PFSK-1 (cell line): ENCODE results near the gene FBXO31.

Experiments
- FOXP2 ChIP-seq: optimal IDR thresholded peaks from 2 replicates; pipeline ENCODE3; 2011; ENCODE audit warnings: borderline replicate concordance, control low read depth, inconsistent platforms; ENCODE audit not compliant: insufficient read depth; ENCODE audit errors: extremely low read length, extremely low read depth
- POLR2AphosphoS5 ChIP-seq: IDR thresholded peaks from 2 replicates; pipeline ENCODE4 v1.6.1; 2012; ENCODE audit warnings: low read depth, mild to moderate bottlenecking, control low read depth, low read length, moderate library complexity
- SIN3A ChIP-seq: IDR thresholded peaks from 2 replicates; pipeline ENCODE4 v1.6.1; 2012; ENCODE audit warnings: mild to moderate bottlenecking, low read length, moderate library complexity, borderline replicate concordance; ENCODE audit not compliant: insufficient read depth
- TAF1 ChIP-seq: IDR thresholded peaks from 2 replicates; pipeline ENCODE4 v1.6.1; 2012; ENCODE audit warnings: low read length, control low read depth, borderline replicate concordance; ENCODE audit not compliant: insufficient read depth
- TF ChIP-seq, protein P1 (sequence below), 2 experiments: IDR thresholded peaks; 2 replicates each; pipeline versions ENCODE4 v1.6.1 to v1.8.0; 2011 to 2012; ENCODE audit warnings: low read depth in 2 of 2, low read length in 2 of 2, control low read depth in 1 of 2, inconsistent platforms in 1 of 2, mild to moderate bottlenecking in 1 of 2, moderate library complexity in 1 of 2; ENCODE audit not compliant: insufficient read depth in 1 of 2

Gene FBXO31

DNA sequence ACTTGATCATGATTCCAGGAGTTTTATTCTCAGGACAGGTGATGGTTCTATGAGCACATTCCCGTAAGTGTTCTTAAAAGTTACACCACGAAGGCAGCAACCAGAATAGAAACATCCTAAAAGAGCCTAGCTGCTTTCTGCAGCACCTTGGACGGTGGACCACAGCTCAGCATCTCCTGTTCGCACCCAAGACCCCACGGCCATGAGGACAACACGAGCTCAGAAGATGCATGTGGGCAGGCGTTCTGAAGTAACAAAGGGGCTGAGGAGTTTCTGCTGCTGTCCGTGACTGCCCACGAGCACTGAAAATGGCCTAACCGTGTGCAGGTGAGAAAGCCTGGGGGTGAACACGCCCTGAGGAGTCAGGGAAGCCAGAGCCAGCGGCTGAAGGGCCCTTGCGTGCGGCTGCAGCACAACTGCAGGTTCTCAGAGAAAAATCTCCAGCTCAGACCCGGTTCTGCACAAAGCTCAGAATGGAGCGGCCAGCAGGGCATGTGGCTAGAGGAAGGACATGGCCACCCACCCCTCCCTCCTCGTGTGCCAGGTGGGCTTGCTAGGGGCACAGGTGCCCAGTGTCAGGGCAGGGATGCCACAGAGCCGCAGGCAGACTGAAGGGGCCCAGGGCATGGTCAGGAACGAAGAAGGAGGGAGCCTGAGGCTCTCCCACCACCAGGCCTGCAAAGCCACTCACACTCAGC, 55.6 kb downstream of the FBXO31 start:
- TF ChIP-seq, protein P1, sequence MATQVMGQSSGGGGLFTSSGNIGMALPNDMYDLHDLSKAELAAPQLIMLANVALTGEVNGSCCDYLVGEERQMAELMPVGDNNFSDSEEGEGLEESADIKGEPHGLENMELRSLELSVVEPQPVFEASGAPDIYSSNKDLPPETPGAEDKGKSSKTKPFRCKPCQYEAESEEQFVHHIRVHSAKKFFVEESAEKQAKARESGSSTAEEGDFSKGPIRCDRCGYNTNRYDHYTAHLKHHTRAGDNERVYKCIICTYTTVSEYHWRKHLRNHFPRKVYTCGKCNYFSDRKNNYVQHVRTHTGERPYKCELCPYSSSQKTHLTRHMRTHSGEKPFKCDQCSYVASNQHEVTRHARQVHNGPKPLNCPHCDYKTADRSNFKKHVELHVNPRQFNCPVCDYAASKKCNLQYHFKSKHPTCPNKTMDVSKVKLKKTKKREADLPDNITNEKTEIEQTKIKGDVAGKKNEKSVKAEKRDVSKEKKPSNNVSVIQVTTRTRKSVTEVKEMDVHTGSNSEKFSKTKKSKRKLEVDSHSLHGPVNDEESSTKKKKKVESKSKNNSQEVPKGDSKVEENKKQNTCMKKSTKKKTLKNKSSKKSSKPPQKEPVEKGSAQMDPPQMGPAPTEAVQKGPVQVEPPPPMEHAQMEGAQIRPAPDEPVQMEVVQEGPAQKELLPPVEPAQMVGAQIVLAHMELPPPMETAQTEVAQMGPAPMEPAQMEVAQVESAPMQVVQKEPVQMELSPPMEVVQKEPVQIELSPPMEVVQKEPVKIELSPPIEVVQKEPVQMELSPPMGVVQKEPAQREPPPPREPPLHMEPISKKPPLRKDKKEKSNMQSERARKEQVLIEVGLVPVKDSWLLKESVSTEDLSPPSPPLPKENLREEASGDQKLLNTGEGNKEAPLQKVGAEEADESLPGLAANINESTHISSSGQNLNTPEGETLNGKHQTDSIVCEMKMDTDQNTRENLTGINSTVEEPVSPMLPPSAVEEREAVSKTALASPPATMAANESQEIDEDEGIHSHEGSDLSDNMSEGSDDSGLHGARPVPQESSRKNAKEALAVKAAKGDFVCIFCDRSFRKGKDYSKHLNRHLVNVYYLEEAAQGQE (IDR thresholded peaks at IDR 0.05; ENCODE audit: insufficient read depth in 1 of 2, low read depth in 2 of 2, low read length in 2 of 2): no peak
- TF ChIP-seq FOXP2 (no peak), SIN3A (no peak), TAF1 (no peak), POLR2AphosphoS5 (no peak)

DNA sequence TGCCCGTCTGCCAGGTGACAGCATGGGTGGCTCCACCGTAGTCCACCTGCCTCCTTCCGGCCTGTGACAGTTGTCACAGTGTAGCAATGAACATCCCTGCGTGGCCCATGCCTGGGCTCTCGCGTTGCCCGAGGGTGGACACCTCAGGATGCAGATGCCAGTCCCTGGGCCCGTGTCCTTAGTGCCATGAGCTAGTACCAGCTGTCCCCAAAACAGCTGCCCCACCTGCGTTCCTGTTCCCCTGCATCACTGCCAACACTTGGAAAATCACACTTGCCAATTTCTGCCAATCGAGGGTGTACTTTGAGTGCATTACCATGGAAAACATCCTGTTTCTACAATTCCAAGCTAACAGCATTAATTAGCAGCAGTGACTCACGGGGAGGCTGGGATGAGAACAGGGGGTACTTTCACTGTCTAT, 57.4 kb downstream of the FBXO31 start:
- no peak for TF ChIP-seq SIN3A
- no peak for TF ChIP-seq POLR2AphosphoS5
- no peak for TF ChIP-seq TAF1
- TF ChIP-seq, protein P1 (IDR thresholded peaks at IDR 0.05; ENCODE audit: insufficient read depth in 1 of 2, low read depth in 2 of 2, low read length in 2 of 2): no peak
- no peak for TF ChIP-seq FOXP2

DNA sequence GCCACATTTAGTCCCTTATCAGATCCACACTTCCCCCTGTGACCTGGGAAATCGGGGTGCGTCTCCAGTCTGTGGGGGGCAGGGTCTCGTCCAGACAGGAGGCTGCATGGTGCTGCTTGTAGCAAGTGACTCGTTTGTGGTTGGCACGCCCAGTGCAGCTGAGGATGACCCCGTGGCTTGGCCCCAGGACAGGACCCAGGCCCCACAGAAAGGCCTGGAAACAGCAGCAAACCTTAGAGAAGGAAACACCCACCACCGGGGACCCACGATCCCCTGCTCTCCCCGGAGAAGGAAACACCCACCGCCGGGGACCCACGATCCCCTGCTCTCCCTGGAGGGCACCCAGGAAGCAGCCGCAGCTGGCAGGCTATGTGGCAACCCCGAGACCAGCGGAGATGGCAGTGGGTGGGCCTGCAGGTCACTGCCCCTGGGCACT, 58.1 kb downstream of the FBXO31 start:
- TF ChIP-seq FOXP2: no peak
- no peak for TF ChIP-seq TAF1
- TF ChIP-seq, protein P1 (IDR thresholded peaks at IDR 0.05; ENCODE audit: insufficient read depth in 1 of 2, low read depth in 2 of 2, low read length in 2 of 2): no peak
- no peak for TF ChIP-seq POLR2AphosphoS5
- TF ChIP-seq SIN3A: no peak

DNA sequence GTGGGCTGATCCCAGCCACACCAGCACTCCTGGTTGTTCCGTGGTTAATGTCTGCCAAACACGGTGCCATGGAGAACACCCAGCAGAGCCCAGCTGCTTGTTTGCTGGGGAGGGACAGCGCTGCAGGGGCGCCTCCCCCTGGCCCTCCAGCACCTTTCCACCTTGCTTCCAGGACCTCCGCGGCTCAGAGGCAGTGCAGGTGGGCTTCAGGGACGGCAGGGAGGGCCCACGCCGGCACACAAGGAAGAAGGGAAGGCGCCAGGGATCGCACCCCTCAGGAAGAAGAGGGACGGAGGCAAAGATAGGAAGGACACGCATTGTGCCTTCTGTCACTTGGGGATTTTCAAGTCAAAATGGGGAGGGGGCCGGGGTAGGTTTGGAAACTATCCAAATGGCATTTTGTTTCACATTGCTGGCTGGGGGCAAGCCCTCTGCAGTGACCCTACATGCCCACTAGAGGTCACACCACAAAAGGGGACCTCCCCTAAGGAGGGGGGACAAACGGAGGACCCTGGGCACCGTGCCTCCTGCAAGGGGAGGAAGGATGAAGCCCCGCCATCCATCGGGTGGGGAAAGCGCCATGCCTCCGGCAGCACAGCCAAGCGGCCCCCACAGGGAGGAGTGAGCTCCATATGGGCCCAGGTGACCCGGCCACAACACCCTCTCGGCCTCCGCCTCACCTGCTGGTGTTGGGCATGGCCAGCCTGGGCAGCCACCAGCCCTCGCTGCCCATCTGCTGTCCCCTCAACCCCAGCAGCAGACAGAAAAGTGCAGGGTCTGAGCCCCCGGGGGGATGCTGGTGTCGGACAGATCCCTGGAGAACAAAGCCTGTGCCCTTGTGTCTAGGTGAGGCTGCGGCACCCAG, 58.9 kb downstream of the FBXO31 start:
- no peak for TF ChIP-seq POLR2AphosphoS5
- TF ChIP-seq FOXP2: no peak
- no peak for TF ChIP-seq TAF1
- TF ChIP-seq SIN3A: no peak

DNA sequence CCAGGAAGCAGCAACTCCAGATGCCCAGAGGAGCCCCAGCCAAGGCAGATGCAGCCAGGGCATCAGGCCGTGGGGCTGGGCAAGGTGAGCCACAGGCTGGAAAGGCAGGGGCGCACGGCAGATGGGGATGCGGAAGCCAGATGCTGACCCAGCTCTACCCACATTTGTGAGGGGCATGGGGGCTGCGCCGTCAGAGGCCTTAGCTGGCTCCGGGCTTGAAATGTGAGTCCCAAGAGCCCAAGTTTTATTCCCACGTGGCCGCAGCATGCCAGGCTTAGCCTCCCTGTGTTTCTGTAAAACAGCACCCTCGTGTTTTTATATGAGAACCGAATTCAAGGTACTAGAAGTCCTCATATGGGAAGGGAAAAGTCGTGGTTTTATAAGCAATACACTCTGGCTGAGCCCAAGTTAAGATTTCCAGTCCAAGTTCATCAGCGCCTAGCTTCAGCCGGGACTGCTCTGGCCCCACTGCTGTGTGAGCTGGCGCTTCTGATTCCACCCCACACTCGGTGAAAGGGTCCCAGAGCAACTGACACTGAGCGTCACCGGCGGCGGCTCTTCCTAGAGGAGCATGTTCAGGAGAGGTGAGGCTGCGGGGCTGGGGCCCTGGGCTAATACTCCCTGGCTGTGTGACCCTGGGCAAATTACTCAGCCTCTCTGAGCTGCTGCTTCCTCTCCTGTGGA, 59.7 kb downstream of the FBXO31 start:
- TF ChIP-seq SIN3A: no peak
- TF ChIP-seq POLR2AphosphoS5: no peak
- no peak for TF ChIP-seq FOXP2
- TF ChIP-seq TAF1: no peak
- TF ChIP-seq, protein P1 (IDR thresholded peaks at IDR 0.05; ENCODE audit: insufficient read depth in 1 of 2, low read depth in 2 of 2, low read length in 2 of 2): no peak
